ENCODE data around the gene AREG.

Gene AREG

DNA sequence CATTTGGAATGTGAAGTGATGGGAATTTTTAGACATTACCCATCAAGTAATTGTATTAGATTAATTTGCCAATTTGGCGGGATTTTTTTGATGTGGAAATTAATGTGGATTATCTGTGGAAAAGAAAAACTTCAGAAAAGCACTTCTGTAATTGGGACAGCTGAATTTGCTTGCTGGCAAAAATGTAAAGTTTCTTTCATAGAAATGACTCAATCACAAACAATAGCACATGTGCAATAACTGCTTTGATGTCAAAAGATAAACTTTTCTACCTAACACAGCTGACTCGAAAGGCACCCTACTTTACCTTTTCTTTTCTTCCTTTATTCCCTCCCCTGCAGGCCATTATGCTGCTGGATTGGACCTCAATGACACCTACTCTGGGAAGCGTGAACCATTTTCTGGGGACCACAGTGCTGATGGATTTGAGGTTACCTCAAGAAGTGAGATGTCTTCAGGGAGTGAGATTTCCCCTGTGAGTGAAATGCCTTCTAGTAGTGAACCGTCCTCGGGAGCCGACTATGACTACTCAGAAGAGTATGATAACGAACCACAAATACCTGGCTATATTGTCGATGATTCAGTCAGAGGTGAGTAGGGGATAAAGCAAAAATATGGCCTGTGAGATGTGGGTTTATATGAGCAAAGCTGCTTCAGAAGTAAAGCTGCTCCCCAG is 1.4 kb downstream of the AREG start:
- DNase-seq (ENCODE audit: low read depth), result no peak
- H3K4me3 ChIP-seq (ENCODE audit: low read depth, low read length), result no peak overlapping the region
- TF ChIP-seq, protein P1, sequence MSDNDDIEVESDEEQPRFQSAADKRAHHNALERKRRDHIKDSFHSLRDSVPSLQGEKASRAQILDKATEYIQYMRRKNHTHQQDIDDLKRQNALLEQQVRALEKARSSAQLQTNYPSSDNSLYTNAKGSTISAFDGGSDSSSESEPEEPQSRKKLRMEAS (IDR thresholded peaks at IDR 0.05; ENCODE audit: low read depth, low read length), result no peak
- TF ChIP-seq, protein P2, sequence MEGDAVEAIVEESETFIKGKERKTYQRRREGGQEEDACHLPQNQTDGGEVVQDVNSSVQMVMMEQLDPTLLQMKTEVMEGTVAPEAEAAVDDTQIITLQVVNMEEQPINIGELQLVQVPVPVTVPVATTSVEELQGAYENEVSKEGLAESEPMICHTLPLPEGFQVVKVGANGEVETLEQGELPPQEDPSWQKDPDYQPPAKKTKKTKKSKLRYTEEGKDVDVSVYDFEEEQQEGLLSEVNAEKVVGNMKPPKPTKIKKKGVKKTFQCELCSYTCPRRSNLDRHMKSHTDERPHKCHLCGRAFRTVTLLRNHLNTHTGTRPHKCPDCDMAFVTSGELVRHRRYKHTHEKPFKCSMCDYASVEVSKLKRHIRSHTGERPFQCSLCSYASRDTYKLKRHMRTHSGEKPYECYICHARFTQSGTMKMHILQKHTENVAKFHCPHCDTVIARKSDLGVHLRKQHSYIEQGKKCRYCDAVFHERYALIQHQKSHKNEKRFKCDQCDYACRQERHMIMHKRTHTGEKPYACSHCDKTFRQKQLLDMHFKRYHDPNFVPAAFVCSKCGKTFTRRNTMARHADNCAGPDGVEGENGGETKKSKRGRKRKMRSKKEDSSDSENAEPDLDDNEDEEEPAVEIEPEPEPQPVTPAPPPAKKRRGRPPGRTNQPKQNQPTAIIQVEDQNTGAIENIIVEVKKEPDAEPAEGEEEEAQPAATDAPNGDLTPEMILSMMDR (IDR thresholded peaks at IDR 0.05; ENCODE audit: low read depth, low read length), result no peak
- no peak for TF ChIP-seq POLR2A (IDR thresholded peaks at IDR 0.05; ENCODE audit: extremely low read depth, insufficient read length)
- no peak for TF ChIP-seq MYC (IDR thresholded peaks at IDR 0.05; ENCODE audit: low read depth, low read length)

DNA sequence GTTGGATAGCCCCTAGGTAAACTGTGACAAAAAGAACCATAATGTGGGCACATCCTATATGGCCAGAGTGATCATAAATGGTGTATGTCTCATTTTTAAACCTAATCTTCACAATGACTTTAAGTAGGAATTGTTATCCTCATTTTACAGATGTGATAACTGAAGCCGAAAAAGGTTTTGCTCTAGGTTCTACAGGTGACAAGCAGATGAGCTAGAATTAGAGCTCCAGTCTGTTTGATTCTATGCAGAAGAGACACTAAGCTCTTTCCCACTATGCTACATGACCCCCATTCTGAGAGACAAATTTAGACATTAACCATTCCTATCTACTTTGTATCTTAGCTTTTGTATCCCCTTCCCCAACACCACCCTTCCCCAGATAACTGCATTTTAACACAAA is 2.0 kb downstream of the AREG start:
- no peak overlapping the region for H3K4me3 ChIP-seq (ENCODE audit: low read depth, low read length)
- TF ChIP-seq, protein P2 (IDR thresholded peaks at IDR 0.05; ENCODE audit: low read depth, low read length), result no peak
- no peak for TF ChIP-seq MYC (IDR thresholded peaks at IDR 0.05; ENCODE audit: low read depth, low read length)
- no peak for TF ChIP-seq POLR2A (IDR thresholded peaks at IDR 0.05; ENCODE audit: extremely low read depth, insufficient read length)
- TF ChIP-seq, protein P1 (IDR thresholded peaks at IDR 0.05; ENCODE audit: low read depth, low read length), result no peak
- DNase-seq (ENCODE audit: low read depth), result no peak

DNA sequence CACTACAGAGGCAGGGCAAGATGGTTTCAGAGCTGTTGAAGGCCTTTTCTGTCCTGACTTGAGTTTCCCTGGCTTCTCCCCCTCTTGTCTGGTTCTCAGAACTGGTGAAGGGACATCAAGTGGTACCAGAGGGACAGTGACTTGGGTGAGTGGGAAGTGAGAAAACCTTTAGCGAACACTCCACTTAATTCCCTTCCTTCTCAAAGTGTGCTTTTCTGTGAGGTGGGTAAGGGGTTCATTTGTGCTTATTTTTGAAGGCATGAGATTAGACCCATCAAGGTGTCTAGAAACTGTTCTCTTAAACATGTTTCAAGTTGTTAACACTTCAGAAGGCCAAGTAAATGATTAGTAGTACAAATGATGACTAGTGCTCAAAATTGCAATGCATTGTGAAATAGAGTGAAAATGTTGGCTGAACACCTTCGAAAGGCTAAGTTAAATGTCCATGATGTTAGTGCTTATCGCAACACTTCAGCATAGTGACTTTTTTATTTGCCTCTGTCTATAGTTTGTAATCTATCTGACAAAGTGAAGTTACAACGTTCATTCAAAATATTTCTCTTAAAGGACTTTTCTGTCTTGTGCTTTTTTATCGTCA is 2.8 kb downstream of the AREG start:
- TF ChIP-seq, protein P2 (IDR thresholded peaks at IDR 0.05; ENCODE audit: low read depth, low read length), result no peak
- no peak for TF ChIP-seq MYC (IDR thresholded peaks at IDR 0.05; ENCODE audit: low read depth, low read length)
- TF ChIP-seq, protein P1 (IDR thresholded peaks at IDR 0.05; ENCODE audit: low read depth, low read length), result no peak
- DNase-seq (ENCODE audit: low read depth), result no peak
- H3K4me3 ChIP-seq (ENCODE audit: low read depth, low read length), result no peak overlapping the region

DNA sequence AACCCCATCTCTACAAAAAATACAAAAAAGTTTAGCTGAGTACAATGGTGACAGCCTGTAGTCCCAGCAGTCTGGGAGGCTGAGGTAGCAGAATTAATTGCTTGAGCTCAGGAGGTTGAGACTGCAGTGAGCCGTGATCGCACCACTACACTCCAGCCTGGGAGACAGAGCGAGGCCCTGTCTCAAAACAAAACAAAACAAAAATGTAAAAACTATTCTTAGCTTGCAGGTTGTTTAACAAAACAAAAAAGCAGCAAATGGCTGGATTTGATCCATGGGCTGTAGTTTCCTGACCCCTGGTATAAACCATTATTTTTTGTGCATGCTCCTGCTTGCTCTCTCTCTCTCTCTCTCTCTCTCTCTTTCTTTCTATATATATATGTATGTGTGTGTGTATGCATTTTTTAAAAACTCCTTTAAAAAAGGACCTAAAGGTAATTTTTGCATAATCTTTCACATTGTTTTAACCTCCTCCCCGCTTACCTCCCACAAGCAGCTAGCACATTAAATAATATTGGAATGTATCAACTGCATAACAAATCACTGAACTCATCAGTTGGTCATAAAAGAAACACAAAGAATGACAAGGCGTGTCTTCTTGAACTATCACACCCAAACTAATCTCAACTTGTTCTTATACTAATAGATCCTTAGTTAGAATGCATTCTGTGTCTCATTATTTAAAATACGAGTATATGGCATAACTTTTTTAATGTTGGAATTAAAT is 4.8 kb downstream of the AREG start:
- TF ChIP-seq POLR2A (IDR thresholded peaks at IDR 0.05; ENCODE audit: extremely low read depth, insufficient read length), result no peak
- TF ChIP-seq, protein P2 (IDR thresholded peaks at IDR 0.05; ENCODE audit: low read depth, low read length), result no peak
- TF ChIP-seq, protein P1 (IDR thresholded peaks at IDR 0.05; ENCODE audit: low read depth, low read length), result no peak
- TF ChIP-seq MYC (IDR thresholded peaks at IDR 0.05; ENCODE audit: low read depth, low read length), result no peak
- no peak for DNase-seq (ENCODE audit: low read depth)
- no peak overlapping the region for H3K4me3 ChIP-seq (ENCODE audit: low read depth, low read length)

DNA sequence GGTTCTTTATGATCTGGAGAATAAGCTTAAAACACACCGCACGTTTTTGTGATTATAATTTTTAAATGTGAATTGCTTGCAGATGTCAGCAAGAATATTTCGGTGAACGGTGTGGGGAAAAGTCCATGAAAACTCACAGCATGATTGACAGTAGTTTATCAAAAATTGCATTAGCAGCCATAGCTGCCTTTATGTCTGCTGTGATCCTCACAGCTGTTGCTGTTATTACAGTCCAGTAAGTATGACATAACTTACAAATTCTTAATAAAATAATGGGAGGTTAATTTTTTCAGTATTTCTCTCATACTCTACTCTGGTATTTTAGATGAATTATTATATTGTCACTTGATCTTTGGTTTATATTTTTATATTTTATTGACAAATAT is 5.4 kb downstream of the AREG start:
- no peak overlapping the region for H3K4me3 ChIP-seq (ENCODE audit: low read depth, low read length)
- TF ChIP-seq, protein P2 (IDR thresholded peaks at IDR 0.05; ENCODE audit: low read depth, low read length), result no peak
- no peak for TF ChIP-seq POLR2A (IDR thresholded peaks at IDR 0.05; ENCODE audit: extremely low read depth, insufficient read length)
- TF ChIP-seq, protein P1 (IDR thresholded peaks at IDR 0.05; ENCODE audit: low read depth, low read length), result no peak
- no peak for TF ChIP-seq MYC (IDR thresholded peaks at IDR 0.05; ENCODE audit: low read depth, low read length)
- DNase-seq (ENCODE audit: low read depth), result no peak

Measured in NB4 (cell line).